GM21390 (cell line): ENCODE measurements around the gene OR3A2.
"Not testable (repeated sequence)": the region's sequence is repeated elsewhere in the genome, so short reads cannot be mapped to it uniquely, and the experiment has no call there.

ENCODE experiments used
- ATAC-seq: cut with Tn5 transposase; IDR thresholded peaks from one replicate; pipeline ENCODE4 v1.9.1; 2021; ENCODE audit not compliant: unreplicated experiment

The OR3A2 gene

DNA sequence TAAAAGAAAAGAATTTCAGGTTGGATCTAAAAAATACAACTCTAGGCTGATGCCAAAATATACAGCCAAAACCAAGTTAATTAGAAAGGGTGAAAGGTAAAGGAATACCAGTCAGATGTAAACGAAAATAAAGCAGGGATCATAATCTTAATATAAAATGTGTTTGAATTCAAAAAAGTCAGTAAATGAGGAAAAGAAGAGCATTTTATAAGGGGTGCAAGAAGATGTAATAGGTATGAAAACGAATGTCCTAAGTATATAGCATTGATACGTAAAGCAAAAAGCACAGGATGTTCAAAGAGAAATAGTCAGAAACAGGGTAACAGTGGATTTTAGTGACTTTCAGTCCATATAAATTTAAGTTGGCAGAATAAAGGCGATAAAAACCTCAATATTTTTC, 90.5 kb downstream of the OR3A2 start:
- ATAC-seq = no peak

DNA sequence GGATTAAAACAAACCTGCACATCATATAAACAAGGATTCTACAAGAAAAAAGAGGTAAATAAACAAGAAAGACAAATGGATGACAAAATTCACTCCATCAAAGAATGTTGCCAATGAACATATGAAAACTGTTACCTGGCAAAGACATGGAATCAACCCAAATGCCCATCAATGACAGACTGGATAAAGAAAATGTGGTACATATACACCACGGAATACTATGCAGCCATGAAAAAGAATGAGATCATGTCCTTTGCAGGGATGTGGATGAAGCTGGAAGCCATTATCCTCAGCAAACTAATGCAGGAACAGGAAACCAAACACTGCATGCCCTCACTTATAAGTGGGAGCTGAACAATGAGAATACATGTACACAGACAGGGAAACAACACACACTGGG, 92.6 kb downstream of the OR3A2 start:
- not testable (repeated sequence) for ATAC-seq

GRCh38 chr17:3282901-3283300, 103.2 kb downstream of the OR3A2 start:
- ATAC-seq = no peak

DNA sequence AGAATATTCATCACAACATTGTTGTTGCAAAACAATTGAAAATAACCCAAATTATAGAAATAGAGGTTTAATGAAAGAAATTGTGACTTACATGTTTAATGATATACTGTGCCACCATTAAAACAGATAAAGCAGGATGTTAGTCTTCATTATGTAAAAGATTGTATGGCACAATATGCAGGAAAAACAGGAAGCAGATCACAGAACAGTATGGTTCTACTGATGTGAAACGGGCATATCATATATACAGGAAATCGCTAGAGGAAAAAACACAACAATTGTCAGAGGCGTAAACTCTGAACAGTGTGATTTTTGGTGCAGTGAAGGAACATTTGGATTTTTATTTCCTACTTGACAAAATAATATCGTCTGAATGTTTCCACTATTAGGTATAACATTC, 110.0 kb downstream of the OR3A2 start:
- ATAC-seq = no peak

DNA sequence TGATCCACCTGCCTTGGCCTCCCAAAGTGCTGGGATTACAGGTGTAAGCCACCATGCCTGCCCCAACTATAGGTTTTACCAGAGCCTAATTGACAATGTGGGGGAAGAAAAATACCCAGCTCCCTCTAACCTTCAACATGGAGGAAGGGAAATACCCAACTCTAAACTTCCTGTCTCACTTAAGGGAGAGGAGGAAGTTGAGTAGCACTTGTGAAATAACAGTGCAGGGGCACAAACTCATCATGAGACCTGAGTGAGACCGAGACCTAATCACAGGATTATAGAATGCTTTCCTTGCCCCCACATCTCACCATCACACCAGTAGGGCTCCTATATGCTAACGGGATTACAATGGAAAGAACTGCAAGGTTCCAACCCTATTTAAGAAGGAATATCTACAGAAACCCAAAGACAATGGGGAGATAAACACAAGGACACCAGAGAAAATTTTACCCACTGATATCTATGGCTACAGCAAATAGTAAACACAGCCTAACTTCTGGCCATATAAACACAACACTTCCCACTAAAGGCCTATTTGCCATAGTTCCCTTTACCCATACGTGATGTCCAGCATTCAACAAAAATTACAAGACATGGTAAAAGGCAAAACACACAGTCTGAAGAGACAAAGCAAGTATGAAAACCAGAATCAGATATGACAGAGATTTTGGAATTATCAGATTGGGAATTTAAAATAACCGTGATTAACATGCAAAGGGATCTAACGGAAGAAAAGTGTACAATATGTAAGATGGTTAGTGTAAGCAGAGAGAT, 114.8 kb downstream of the OR3A2 start:
- no peak for ATAC-seq

DNA sequence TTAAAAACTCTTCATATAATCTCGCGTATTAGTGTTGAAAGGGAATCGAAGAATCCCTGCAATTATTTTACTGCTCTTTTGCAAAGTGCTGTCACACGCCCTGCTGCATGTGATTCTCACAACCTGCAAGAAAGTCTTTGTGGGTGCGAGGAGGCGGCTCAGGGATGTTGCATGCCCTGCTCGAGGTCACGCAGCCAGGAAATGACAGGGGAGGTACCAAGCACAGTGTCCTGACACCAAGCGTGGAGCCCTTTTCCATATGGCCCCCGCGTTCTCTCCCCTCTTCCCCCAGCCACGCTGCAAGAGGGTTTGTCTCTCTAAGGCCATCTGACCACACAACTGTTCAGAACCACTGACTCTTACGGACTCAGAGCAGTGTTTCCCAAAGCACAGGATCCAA, 125.5 kb downstream of the OR3A2 start:
- no peak for ATAC-seq

DNA sequence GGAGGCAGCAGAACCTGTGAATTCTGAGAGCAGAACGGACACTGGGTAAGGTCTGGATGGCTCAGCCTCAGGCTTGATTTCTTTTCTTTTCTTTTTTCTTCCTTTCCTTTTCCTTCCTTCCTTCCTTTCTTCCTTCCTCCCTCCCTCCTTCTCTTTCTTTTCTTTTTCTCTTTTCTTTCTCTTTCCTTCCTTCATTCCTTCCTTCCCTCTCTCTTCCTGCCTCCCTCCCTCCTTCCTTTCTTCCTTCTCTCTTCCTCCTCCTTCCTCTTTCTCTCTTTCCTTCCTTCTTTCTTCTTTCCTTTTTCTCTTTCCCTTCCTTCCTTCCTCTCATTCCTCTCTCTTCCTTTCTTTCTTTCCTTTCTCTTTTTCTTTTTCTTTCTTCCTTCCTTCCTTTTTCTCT, 125.9 kb downstream of the OR3A2 start:
- ATAC-seq = no peak

GRCh38 chr17:3256575-3256974, 129.5 kb downstream of the OR3A2 start:
- no peak for ATAC-seq

- not testable (repeated sequence) for ATAC-seq
Observed at GRCh38 chr17:3249013-3249412, 137.1 kb downstream of the OR3A2 start.

DNA sequence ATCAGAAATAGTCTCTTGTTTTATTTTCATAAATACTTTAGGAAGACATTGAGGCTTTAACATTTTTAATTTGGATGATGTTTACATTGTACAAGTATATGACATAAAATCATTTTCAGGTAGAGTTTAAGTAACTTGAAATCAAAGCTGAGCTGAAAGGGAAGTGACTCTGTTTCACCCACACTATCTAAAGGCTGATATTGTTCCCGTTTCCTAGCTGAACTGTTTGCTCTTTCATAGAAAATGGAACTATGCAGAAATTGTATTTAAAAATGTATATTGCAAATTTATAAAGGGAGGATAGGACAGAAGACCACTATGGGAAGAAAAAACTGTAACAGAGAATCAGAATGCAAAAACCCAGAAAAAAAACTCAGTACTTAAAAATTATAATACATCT, 141.3 kb downstream of the OR3A2 start:
- ATAC-seq = not testable (repeated sequence)

GRCh38 chr17:3241044-3241443, 145.1 kb downstream of the OR3A2 start:
- not testable (repeated sequence) for ATAC-seq

- not testable (repeated sequence) for ATAC-seq
Observed at GRCh38 chr17:3238685-3239084, 147.4 kb downstream of the OR3A2 start.

GRCh38 chr17:3232300-3232699, 153.8 kb downstream of the OR3A2 start:
- ATAC-seq = not testable (repeated sequence)
